ENCODE measurements around the gene PCDHGA6. TPM values are rescaled to one million over a fixed set of nuclear protein-coding genes. Genes with fewer than 3 reads are reported as not detected.
A peak's percentile ranks its signal among the peaks of the same experiment; 100 is the strongest.
"Not testable (repeated sequence)": the region's sequence is repeated elsewhere in the genome, so short reads cannot be mapped to it uniquely, and the experiment has no call there.

The PCDHGA6 gene
- total and polyA plus RNA-seq, 12 donors: 1.2 to 10.6 (median 8.1) TPM

- Histone ChIP-seq H3K36me3 (peaks cover 0 to 28% (median 3%) of the 10 kb centered on the region in 9 donors), H3K4me1 (peaks cover 0 to 8% (median 0%) of the 10 kb centered on the region in 9 donors), H3K27ac (no peak within 1 kb of the TSS), H3K27me3 (peaks cover 0 to 72% (median 0%) of the 10 kb centered on the region in 7 donors), H3K9me3 (peaks cover 0 to 95% (median 58%) of the 10 kb centered on the region in 11 donors), H3K4me3 (no peak within 1 kb of the TSS)
- TF ChIP-seq CTCF (IDR thresholded peaks at IDR 0.05): peak in 4 of 9 donors; percentile 21 to 31 (median 27)
- intact Hi-C loops (cut with DNase I): loop anchor here in 1 of 10 donors (5.0 kb wide), 1 partner anchor 40 kb away; the partner anchor contains the start of gene PCDHGB1
- ATAC-seq: no peak
- WGBS, 2 donors: 37 to 40% methylated on average over 38 of the region's 38 CpGs
- no peak for DNase-seq
These were observed 18.9 kb downstream of the PCDHGA6 start, which contains the start of gene PCDHGA8 for GRCh38 chr5:141392429-141393198. Gene PCDHGA8 (plus strand): TSS chr5:141392633. CDS start chr5:141392814, 181 bp downstream.

- H3K4me1 ChIP-seq: peaks cover 0 to 8% (median 0%) of the 10 kb centered on the region in 9 donors
- intact Hi-C loops (cut with DNase I): loop anchor here in 1 of 10 donors (5.0 kb wide), 1 partner anchor 41 kb away; the partner anchor contains the start of gene PCDHGB1
- H3K36me3 ChIP-seq: peaks cover 0 to 28% (median 3%) of the 10 kb centered on the region in 9 donors
- 46 to 54% methylated on average over 21 of the region's 21 CpGs for WGBS, 2 donors
- DNase-seq (no peak), ATAC-seq (peak in 1 of 8 donors; percentile 32)
- no peak overlapping the region for H3K27ac ChIP-seq
- peaks cover 0 to 74% (median 0%) of the 10 kb centered on the region in 7 donors for H3K27me3 ChIP-seq
- no peak overlapping the region for H3K4me3 ChIP-seq
- peaks cover 0 to 95% (median 57%) of the 10 kb centered on the region in 11 donors for H3K9me3 ChIP-seq
- TF ChIP-seq CTCF (IDR thresholded peaks at IDR 0.05): no peak
These were observed 19.6 kb downstream of the PCDHGA6 start for GRCh38 chr5:141393267-141393666.

GRCh38 chr5:141394401-141395187, 20.9 kb downstream of the PCDHGA6 start:
- ATAC-seq, H3K4me1 ChIP-seq, H3K4me3 ChIP-seq, H3K27ac ChIP-seq, DNase-seq: not testable (repeated sequence)
- intact Hi-C loops (cut with DNase I): loop anchor here in 1 of 10 donors (5.0 kb wide), 1 partner anchor 42 kb away; the partner anchor contains the start of gene PCDHGB1
- peaks cover 0 to 30% (median 3%) of the 10 kb centered on the region in 9 donors for H3K36me3 ChIP-seq
- 40 to 45% methylated on average over 42 to 44 of the region's 53 CpGs for WGBS, 2 donors
- H3K27me3 ChIP-seq: peaks cover 0 to 73% (median 0%) of the 10 kb centered on the region in 7 donors
- H3K9me3 ChIP-seq: peaks cover 0 to 94% (median 55%) of the 10 kb centered on the region in 11 donors

- peak within 1 kb of the TSS in 3 of 10 donors; percentile 44 to 49 (median 45) for H3K27ac ChIP-seq
- DNase-seq: peak in 1 of 2 donors; percentile 50
- H3K27me3 ChIP-seq: peaks cover 0 to 84% (median 0%) of the 10 kb centered on the region in 7 donors
- 11 to 15% methylated on average over 23 to 24 of the region's 43 CpGs for WGBS, 2 donors
- ATAC-seq: peak; percentile 80 to 98 (median 92)
- intact Hi-C loops (cut with DNase I); H3K4me1 ChIP-seq: not testable (repeated sequence)
- H3K4me3 ChIP-seq: peak within 1 kb of the TSS in 7 of 10 donors; percentile 22 to 46 (median 42)
- TF ChIP-seq CTCF (IDR thresholded peaks at IDR 0.05): peak; percentile 33 to 68 (median 62)
- peaks cover 0 to 31% (median under 1%) of the 10 kb centered on the region in 9 donors for H3K36me3 ChIP-seq
- H3K9me3 ChIP-seq: peaks cover 0 to 94% (median 49%) of the 10 kb centered on the region in 11 donors
These were observed 24.3 kb downstream of the PCDHGA6 start, which contains the start of gene PCDHGB5 for GRCh38 chr5:141397756-141398551. Gene PCDHGB5 (plus strand): TSS chr5:141397947. CDS start chr5:141398128, 181 bp downstream.
